ENCODE data around the gene EFL1. TPM values are rescaled to one million over a fixed set of nuclear protein-coding genes. Genes with fewer than 3 reads are reported as not detected.
"Not testable (repeated sequence)": the region's sequence is repeated elsewhere in the genome, so short reads cannot be mapped to it uniquely, and the experiment has no call there.

EFL1 gene
- total and polyA plus RNA-seq, 10 of the 15 experiments (the other 5 are each of a cell fraction or from before 2014, with no cell fraction given): 6.2 to 42.3 (median 24.7) TPM

GRCh38 chr15:82239685-82240391 is 22.7 kb downstream of the EFL1 start:
- DNase-seq (ENCODE audit: low read depth, low spot score): no peak
- ChIA-PET POLR2A (no interaction called here), CTCF (no interaction called here), RAD21 (ENCODE audit: unreplicated experiment) (no interaction called here), SMC1A (ENCODE audit: uncharacterized antibody, unreplicated experiment) (no interaction called here)
- WGBS (ENCODE audit: insufficient coverage, insufficient replicate concordance, low lambda C conversion rate, missing lambda C conversion rate): over 99% methylated on average over 5 of the region's 5 CpGs
- Histone ChIP-seq H2AFZ (ENCODE audit: control insufficient read depth, low read depth, low read length) (no peak overlapping the region), H3K79me2 (ENCODE audit: control insufficient read depth, insufficient read depth, low read length) (no peaks in the 10 kb centered on the region), H3K4me1 (ENCODE audit: control insufficient read depth, insufficient read depth, low read length) (peaks cover 3% of the 10 kb centered on the region), H4K20me1 (ENCODE audit: control insufficient read depth, insufficient read depth) (no peaks in the 10 kb centered on the region), H3K9ac (ENCODE audit: control insufficient read depth, insufficient read depth, low read length) (no peak overlapping the region), H3K4me3 (no peak overlapping the region), H3K9me3 (replicated peaks; ENCODE audit: control insufficient read depth, insufficient read depth, low read length) (no peaks in the 10 kb centered on the region), H3K36me3 (ENCODE audit: control insufficient read depth in 2 of 2, insufficient read depth in 2 of 2, low read length in 1 of 2) (peaks cover 0 to 4% of the 10 kb centered on the region in 2 experiments; a peak in 1 of 4 replicates), H3K27ac (ENCODE audit: control insufficient read depth, insufficient read depth) (no peak overlapping the region), H3K27me3 (replicated peaks in 1 of 2; ENCODE audit: control insufficient read depth in 2 of 2, insufficient read depth in 2 of 2, low read length in 1 of 2) (no peaks in the 10 kb centered on the region), H3K4me2 (ENCODE audit: control insufficient read depth, insufficient read depth) (no peak overlapping the region)
- BruUV-seq (replicated peaks): no TSS peak
- intact Hi-C loops (cut with micrococcal nuclease; ENCODE audit: unreplicated experiment) (no loop called here), in situ Hi-C loops (cut with MboI) (no loop called here)
- FAIRE-seq: no peak
- no peak for TF ChIP-seq NBN (IDR thresholded peaks at IDR 0.05)
- no peak for TF ChIP-seq ZBTB33 (IDR thresholded peaks at IDR 0.05)
- no peak for TF ChIP-seq FOS (IDR thresholded peaks at IDR 0.05; ENCODE audit: borderline replicate concordance, extremely low read depth, insufficient read length)
- no peak for ATAC-seq

DNA sequence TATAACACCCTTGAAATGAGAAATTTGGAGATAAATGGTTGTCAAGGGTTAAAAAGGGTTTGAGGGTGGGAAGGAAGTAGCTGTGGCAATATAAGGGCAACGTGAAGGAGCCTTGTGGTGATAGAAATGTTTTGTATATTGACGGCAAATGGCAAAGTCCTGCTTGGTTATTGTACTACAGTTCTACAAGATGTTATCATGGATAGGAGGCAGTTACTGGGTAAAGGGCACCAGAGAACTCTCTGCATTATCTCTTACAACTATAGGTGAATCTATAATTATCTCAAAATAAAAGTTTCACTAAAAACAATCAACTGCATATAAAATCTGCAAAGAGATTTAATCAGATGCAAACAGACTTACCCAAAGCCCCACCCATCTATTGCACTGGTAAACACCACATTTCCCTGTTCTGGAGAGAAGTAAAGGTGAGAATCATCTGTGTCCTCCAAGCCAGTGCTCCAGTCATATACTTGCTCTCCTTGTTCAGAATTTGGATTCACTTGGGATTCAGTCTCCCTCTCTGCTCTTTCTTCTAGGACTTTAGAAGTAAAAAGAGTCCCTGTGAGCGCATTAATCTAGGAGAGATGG is 24.5 kb downstream of the EFL1 start:
- H3K4me1 ChIP-seq (ENCODE audit: control insufficient read depth, insufficient read depth, low read length); FAIRE-seq; H3K9ac ChIP-seq (ENCODE audit: control insufficient read depth, insufficient read depth, low read length); DNase-seq (ENCODE audit: low read depth, low spot score); H3K4me2 ChIP-seq (ENCODE audit: control insufficient read depth, insufficient read depth); H2AFZ ChIP-seq (ENCODE audit: control insufficient read depth, low read depth, low read length); H3K79me2 ChIP-seq (ENCODE audit: control insufficient read depth, insufficient read depth, low read length); H3K4me3 ChIP-seq; ATAC-seq; CTCF ChIA-PET; H4K20me1 ChIP-seq (ENCODE audit: control insufficient read depth, insufficient read depth); POLR2A ChIA-PET; in situ Hi-C loops (cut with MboI); intact Hi-C loops (cut with micrococcal nuclease; ENCODE audit: unreplicated experiment); RAD21 ChIA-PET (ENCODE audit: unreplicated experiment); SMC1A ChIA-PET (ENCODE audit: uncharacterized antibody, unreplicated experiment); H3K27ac ChIP-seq (ENCODE audit: control insufficient read depth, insufficient read depth); H3K9me3 ChIP-seq (replicated peaks; ENCODE audit: control insufficient read depth, insufficient read depth, low read length); H3K36me3 ChIP-seq (ENCODE audit: control insufficient read depth in 2 of 2, insufficient read depth in 2 of 2, low read length in 1 of 2); H3K27me3 ChIP-seq (replicated peaks in 1 of 2; ENCODE audit: control insufficient read depth in 2 of 2, insufficient read depth in 2 of 2, low read length in 1 of 2); BruUV-seq (replicated peaks): not testable (repeated sequence)
- 81% methylated on average over 2 of the region's 3 CpGs for WGBS (ENCODE audit: insufficient coverage, insufficient replicate concordance, low lambda C conversion rate, missing lambda C conversion rate)

All from GM12878 (cell line).